T-helper 2 cell (primary cell): Measurements from ENCODE around the gene CHAT.

ENCODE experiments used
- DNase-seq, 5 experiments: peaks; one replicate each; pipeline versions ENCODE4 v3.0.0 to v3.0.0-alpha.2; 2012 to 2022

Gene CHAT

GRCh38 chr10:49612513-49613164 lies 1.2 kb upstream of the CHAT start:
- no peak for DNase-seq

- no peak for DNase-seq
Observed at GRCh38 chr10:49613165-49613881, 514 bp upstream of the CHAT start.

- DNase-seq: peak in 1 of 5 experiments; percentile 10
Observed at GRCh38 chr10:49614242-49615198, 683 bp downstream of the CHAT start.

DNA sequence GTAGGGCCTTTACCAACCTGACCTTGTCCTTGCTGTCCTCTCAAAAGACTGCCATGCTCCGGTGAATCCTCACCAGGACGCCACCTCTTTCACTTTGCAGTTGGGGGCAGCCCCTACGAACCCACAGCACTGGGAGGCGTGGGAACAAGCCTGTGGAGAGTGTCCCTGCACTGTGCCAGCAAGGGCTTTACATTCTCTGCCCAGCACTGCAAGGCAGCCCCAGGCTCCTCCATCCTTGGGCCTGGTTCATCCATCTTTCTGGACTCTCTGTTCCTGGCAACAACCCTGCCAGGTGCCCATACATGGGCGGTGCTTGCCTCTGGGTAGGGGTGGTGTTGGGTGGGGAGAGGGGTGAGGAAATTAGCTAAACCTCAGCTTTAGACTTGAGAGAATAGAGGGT lies 1.4 kb downstream of the CHAT start:
- DNase-seq: no peak

GRCh38 chr10:49615721-49616120 lies 1.9 kb downstream of the CHAT start:
- DNase-seq: no peak

- no peak for DNase-seq
Observed at GRCh38 chr10:49616421-49617101, 2.7 kb downstream of the CHAT start.

- no peak for DNase-seq
Observed at GRCh38 chr10:49617121-49618020, 3.5 kb downstream of the CHAT start.

- DNase-seq: no peak
Observed at GRCh38 chr10:49618821-49619220, 5.0 kb downstream of the CHAT start.

DNA sequence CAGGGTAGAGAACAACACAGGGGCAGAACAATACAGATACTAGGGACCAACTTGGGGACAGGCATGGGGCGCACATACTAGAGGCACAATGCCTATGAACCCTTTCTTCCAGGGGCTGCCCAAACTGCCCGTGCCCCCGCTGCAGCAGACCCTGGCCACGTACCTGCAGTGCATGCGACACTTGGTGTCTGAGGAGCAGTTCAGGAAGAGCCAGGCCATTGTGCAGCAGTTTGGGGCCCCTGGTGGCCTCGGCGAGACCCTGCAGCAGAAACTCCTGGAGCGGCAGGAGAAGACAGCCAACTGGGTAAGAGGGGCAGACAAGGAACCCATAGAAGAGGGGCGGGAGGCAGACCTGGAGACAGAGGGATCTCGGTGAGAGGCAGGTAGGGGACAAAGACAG lies 5.8 kb downstream of the CHAT start:
- DNase-seq: no peak

- no peak for DNase-seq
Observed at GRCh38 chr10:49620286-49620810, 6.5 kb downstream of the CHAT start.

- DNase-seq: no peak
Observed at GRCh38 chr10:49620841-49621378, 7.1 kb downstream of the CHAT start.

- no peak for DNase-seq
Observed at GRCh38 chr10:49621561-49621960, 7.7 kb downstream of the CHAT start.

DNA sequence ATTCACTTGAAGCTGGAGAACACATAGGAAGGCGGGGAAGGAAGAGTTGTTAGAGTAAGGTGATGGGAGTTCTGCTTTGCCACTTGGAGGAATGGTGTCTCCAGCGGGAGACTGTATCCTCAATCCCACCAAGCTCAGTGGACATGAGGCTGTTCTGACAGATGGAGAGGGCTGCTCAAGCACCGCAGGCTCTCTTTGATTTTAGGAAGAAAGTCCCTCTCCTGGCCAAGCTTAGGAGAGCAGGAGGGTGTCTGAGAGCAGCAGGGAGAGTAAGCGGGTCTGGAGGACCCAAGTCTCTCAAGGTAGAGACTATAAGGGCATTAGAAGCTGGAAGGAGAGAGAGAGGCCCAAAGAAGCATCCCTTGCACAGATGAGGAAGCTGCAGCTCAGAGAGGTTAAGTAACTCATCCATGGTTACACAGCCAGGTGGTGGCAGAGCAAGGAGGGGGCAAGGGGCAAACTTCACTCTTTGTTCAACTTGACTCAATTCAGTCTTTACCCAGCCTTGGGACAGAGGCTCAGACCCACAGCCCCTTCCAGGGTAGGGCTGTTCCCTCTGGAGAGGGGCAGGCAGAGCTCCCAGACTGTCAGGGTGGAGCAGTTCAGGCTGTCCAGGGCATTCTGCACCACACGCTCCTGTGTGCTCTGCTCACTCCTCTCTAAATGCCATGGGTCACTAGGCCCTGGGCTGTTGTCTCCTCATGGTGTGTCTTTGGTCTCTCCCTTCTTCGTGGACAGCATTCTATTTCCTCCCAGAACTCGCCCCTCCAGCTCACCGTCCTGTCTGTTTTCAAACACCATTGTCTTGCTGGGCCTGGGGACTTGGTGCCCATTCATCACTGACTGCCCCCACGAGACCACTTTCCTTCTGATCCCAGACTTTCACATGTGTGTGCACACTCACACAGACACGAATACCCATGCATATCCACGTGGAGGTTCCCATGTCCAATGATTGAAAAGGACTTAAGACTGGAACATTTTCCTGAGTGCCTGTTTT lies 8.9 kb downstream of the CHAT start:
- DNase-seq: no peak

DNA sequence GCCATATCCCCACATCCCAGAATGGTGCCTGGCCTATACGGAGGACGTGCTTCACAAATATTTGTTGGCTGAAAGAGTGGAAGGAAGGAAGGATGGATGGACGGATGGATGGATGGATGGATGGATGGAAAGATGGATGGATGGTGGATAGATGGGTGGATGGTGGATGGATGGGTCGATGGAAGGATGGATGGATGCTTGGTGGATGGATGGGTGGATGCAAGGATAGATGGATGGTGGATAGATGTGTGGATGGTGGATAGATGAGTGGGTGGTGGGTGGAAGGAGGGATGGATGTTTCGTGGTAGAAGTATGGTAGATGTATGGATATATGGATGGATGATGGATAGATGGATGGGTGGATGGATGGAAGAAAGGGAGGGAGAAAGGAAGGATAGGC lies 10.8 kb downstream of the CHAT start:
- DNase-seq: no peak

DNA sequence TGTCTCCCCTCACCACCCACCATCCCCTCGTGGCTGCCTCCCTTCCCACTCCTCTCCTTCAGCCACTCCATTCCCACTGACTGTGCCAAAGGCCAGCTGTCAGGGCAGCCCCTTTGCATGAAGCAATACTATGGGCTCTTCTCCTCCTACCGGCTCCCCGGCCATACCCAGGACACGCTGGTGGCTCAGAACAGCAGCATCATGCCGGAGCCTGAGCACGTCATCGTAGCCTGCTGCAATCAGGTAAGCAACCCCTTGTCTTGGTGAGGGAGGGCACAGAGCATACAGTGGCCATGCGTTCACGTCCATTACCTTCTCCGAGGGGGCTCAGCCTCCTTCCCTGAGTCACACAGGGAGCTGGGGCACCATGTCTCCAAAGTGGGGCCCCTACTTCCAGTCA lies 11.6 kb downstream of the CHAT start:
- no peak for DNase-seq

- DNase-seq: no peak
Observed at GRCh38 chr10:49627038-49627437, 13.2 kb downstream of the CHAT start.

GRCh38 chr10:49627644-49628247 lies 13.9 kb downstream of the CHAT start:
- DNase-seq: no peak

DNA sequence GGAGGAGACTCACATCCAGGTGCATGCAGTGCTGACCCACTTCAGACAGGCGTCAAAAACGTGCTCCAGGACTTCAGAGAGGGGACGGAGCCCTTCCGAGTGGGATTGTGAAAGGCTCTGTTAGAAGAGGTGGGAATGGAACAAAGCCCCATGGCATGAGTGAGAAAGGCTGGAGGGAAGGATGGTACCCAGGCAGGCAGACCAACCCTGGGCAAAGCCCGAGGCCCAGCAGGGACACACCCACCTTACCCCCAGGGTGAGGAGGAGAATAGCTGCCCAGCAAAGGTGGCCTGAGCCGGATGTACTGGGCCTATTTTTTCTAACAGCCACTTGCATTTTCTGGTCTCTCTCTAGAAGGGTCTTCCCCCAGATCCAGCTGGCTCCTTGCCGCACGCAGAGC lies 14.8 kb downstream of the CHAT start:
- DNase-seq: no peak

DNA sequence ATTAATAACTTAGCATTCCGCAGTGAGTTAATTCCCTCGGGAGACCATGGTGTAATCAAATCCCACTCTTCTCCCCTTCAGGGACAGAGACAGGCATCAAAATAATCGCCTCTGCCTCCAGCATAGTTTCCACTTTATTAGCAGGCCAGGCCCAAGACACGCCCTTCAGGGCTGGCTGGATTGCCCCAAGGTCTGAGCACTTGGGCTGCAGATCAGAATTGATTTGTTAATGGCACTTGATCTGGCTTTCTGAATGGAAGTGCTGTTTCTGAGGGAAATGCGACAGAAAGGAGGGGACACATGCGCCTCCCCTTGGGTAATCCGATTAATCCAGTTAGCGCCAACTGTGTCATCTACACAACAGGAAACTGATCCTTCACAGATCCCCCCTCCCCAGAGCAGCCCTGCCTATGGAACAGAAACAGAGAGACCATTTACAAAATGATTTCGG lies 15.6 kb downstream of the CHAT start:
- DNase-seq: no peak
